Cardiac fibroblast (primary cell): ENCODE measurements around the gene PLCE1.
"Not testable (repeated sequence)": the region's sequence is repeated elsewhere in the genome, so short reads cannot be mapped to it uniquely, and the experiment has no call there.

Experiments used
- DNase-seq, 2 donors: peaks; one replicate each; pipeline versions ENCODE4 v3.0.0 to v3.0.0-alpha.2; 2010; ENCODE audit warnings: low read depth in 2 of 2
- H3K4me3 ChIP-seq, 2 donors: replicated peaks in 1 of 2; 1 replicate in 1 of 2; 2 replicates in 1 of 2; pipeline ENCODE4 v1.5.1; 2011; ENCODE audit warnings: low read depth in 2 of 2, low read length in 2 of 2, mild to moderate bottlenecking in 2 of 2, moderate library complexity in 1 of 2
- CTCF ChIP-seq: IDR thresholded peaks from one replicate; pipeline ENCODE4 v1.5.1; 2011; ENCODE audit warnings: low read depth, mild to moderate bottlenecking, low read length, inconsistent platforms

PLCE1 gene

GRCh38 chr10:93968540-93968945, 25.2 kb upstream of the PLCE1 start:
- DNase-seq = peak; percentile 9 to 44
- H3K4me3 ChIP-seq = no peak overlapping the region
- no peak for TF ChIP-seq CTCF

GRCh38 chr10:93970433-93971010, 23.2 kb upstream of the PLCE1 start:
- DNase-seq, H3K4me3 ChIP-seq: not testable (repeated sequence)

GRCh38 chr10:93973748-93974445, 19.8 kb upstream of the PLCE1 start:
- H3K4me3 ChIP-seq = no peak overlapping the region
- no peak for TF ChIP-seq CTCF
- DNase-seq = no peak

GRCh38 chr10:93977442-93977841, 16.3 kb upstream of the PLCE1 start:
- TF ChIP-seq CTCF = no peak
- H3K4me3 ChIP-seq = no peak overlapping the region
- DNase-seq = no peak

GRCh38 chr10:93980486-93980885, 13.2 kb upstream of the PLCE1 start:
- TF ChIP-seq CTCF = no peak
- DNase-seq = no peak
- H3K4me3 ChIP-seq = no peak overlapping the region

GRCh38 chr10:93991114-93991513, 2.6 kb upstream of the PLCE1 start:
- TF ChIP-seq CTCF = no peak
- DNase-seq = peak in 1 of 2 donors; percentile 21
- H3K4me3 ChIP-seq = no peak overlapping the region

GRCh38 chr10:93991596-93992284, 2.0 kb upstream of the PLCE1 start:
- no peak for TF ChIP-seq CTCF
- DNase-seq = peak; percentile 78 to 87
- no peak overlapping the region for H3K4me3 ChIP-seq
